G401.6 (cell line): ENCODE results near the gene DCN.
"Not testable (repeated sequence)": the region's sequence is repeated elsewhere in the genome, so short reads cannot be mapped to it uniquely, and the experiment has no call there.

Source experiments
- FAIRE-seq: peaks from 2 replicates; lab custom pipeline; 2012; peaks lifted over from hg19 to GRCh38; lab: Jason Lieb, UNC

Gene DCN, protein sequence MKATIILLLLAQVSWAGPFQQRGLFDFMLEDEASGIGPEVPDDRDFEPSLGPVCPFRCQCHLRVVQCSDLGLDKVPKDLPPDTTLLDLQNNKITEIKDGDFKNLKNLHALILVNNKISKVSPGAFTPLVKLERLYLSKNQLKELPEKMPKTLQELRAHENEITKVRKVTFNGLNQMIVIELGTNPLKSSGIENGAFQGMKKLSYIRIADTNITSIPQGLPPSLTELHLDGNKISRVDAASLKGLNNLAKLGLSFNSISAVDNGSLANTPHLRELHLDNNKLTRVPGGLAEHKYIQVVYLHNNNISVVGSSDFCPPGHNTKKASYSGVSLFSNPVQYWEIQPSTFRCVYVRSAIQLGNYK

DNA sequence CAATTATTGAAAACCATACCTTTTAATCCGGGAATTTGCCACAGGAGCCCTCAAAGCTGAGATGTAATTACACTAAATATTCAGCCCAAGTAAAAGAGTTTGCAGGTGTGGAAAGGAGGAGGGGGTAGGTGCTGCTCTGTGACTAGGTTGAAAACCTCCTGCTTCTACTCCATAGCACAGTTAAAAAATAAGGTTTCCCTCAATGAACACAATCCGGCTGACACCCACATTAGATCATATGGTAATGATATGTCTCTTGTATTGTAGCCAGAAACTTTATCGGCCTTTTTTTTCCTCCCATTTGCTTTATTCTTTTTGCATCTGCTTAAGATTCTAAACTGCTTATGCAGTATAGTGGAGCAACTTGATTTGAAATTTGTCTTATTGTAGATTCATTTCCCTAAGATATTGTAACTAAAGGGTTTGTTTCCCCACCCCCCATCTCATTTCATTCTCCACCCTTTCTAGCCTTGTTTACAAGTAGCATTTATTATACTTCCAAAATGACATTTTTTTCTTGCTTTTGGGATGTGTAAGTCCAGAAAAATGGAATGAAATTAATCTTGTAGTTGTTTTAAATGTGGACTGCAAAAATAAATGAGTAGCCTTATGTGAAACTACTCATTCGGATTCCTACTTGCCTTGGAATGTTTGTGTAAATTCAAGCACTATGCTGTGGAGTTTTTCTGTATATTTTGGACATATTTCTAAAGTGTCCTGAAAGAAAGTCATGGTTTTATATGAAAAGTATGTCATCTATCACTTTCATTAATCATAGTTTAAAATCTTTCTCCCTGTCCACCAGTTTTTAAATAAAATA is at the start of gene DCN:
Gene DCN, minus strand, starts transcription at position 182 of the 820 bp plus-strand sequence. CDS start 4,265 bp downstream, outside the sequence.
- no peak for FAIRE-seq

DNA sequence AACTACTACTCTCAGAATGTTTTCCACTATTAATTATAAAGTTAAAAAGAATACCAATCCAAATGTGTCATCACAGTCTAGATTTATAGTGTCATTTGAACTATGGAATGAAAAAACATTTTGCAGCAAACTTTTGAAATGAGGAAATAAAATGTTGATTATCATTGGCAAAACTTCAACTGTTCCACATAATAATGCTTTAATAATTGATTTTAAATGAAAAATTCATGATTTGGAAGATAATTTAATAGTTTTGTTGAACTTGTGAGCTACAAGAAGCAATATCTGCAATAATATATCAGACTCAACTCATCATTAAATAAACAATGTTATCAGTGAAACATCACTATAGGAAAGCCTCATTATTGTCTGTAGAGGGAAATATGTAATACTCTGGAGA is 48.2 kb upstream of the DCN start:
- no peak for FAIRE-seq

DNA sequence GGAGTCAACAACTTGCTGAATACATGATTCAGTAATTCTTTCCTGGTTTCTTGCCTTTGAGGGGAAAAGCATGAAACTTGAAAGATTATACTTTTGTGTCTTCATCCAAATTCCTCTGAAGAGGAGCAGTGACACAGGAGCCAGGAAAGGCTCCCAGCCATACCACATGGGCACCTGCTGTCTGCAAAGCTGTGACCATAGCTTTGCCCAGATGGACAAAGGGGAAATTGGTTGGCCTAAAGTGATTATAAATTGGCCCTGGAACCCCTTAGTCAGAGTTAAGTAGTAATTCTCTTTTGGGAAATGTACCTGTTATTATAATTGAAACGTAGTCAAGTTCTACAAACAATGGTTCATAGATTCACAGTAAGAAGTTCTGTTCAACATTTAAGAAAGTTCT is 44.3 kb upstream of the DCN start:
- FAIRE-seq, result no peak

DNA sequence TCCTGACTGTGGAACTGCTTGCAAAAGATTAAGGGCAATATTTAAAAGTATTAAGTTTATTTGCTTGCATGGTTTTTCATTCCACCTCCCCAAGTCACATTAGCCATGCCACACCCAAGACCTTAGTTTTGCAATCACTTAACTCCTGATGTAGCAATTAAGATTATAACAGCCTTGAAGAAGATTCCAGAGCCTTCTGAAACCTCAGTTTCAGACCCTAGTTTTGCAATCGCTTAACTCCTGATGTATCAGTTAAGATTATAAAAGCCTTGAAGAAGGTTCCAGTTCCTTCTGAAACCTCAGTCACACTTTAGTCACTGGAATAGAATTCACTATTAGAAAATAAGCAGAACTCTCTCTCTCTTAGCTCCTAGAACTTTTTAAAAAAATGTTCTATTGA is 42.7 kb upstream of the DCN start:
- no peak for FAIRE-seq

DNA sequence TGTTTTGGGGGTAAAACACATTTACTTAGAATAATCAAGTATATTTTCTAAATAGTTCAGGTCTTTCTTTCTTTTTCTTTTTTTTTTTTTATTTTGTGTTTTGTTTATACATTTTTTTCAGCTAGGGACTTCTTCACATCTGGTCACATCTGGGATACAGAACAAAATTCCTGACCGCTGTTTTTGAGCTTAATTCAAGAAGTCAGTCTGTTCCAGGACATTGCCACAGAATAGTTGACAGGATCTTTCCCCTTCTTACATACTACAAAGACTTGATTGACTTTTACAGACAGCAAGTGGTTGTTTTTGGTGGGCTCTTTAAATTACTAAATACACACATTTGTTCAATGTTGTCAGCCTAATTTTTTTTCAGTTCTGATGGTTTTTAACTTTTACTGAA is 41.8 kb upstream of the DCN start:
- no peak for FAIRE-seq

DNA sequence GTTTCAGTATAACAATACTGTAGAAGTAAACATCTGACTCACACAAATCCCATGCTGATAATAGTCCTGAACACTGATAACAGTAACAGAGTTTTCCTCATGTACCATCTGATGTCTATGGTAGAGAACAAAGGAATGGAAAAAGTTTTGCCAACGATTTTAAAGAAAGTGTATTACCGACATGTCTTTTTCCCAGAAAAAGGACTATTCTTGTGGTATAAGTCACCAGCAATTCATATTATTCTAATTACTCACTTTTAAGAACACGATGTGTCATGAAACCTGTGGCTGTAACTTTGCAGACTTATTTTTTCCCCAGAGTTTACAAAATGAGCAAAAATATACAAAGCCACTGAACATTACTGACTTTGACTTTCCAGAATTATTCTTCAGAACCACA is 40.1 kb upstream of the DCN start:
- no peak for FAIRE-seq

DNA sequence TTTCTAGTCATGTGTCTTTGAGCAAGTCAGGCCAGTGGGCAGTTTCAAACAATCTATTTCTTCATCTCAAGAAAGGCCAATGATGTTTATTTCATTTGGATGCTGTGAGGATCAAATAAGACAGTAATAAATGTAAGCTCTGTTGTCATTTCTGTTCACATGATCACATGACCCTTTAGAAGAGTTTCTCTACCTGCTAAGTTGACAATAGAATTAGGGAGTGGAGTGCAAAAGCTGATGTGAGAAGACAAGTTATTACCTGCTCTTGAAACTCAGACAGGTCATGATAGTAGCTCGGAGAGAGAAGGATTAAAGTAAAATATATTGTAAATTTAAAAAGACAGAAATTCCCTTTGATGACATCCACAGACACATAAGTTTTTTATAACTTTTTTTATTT is 37.3 kb upstream of the DCN start:
- FAIRE-seq, result no peak

DNA sequence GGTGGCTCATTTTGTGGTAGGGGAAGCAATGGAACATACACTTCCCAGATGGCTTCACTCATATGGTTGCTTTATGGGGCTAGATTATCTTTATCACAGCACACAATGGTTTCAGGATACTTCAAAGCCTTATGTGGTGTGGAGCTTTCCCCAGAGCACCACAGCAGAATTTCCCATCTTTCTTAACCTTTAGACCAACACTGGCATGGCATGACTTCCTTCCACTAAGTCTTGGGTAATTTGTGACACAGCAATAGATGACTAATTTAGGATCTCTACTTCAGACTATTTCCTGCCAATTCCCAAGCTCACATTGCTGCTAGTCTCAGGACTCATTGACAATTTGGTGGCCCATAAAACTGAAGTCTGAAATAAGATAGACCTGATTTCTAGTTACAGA is 36.9 kb upstream of the DCN start:
- FAIRE-seq, result no peak

DNA sequence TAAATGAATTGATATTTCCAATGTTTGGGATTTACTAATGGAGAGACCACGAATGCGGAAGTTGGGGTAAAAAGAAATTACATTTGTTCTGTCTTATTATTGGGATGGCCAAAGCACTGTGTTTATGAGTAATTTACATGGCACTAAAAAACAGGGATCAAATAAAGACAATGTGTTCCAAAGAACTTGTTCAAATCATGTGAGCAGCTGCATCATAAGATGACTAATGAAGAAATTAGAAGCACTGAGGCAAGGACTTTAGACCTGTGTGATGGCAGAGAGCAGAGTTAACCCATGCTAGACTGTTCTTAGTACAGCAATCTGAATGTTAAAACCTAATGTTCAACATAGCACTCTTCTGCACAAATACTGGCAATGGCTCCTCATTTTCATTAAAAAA is 34.3 kb upstream of the DCN start:
- no peak for FAIRE-seq

DNA sequence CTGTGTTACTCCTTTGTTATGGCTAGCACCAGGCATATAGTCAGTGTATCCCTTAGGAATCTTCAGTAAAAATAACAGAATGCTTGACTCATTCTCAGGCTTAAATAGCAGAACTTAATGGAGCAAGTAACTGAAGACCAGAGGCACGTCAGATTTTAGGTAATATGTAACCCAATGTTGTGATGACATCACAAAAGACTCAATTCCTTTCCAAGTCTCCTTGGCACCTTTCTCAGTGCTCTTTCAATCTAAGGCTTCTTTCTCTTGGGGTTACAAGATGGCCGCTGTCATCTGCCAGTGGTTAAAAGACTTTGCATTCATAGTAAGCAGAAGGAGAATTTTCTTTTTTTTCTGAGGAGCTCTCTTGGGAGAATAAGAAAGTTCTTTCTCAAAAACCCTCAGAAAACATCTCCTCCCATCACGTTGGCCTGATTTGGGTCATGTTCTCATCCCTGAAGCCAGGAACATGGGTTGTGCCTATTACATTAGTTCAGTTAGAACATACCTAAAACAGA is 33.4 kb upstream of the DCN start:
- FAIRE-seq, result no peak

DNA sequence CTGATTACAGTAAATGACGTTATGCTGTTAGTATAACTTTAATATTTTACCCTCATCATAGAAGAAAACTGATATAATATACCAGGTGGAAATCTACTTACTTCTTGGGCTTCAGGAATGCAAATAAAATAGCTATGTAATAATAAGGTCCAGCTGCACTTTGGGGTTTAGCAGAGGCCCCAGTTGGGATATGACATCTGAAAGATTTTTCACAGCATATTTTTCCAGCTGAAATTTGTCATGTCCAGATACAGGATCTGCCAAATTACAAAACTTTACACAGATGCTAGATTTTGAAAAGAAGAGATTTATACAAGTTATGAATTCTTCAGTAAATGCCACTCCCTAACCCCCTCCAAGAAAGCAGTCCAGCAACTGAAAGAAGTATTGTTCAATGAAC is 29.2 kb upstream of the DCN start:
- no peak for FAIRE-seq

DNA sequence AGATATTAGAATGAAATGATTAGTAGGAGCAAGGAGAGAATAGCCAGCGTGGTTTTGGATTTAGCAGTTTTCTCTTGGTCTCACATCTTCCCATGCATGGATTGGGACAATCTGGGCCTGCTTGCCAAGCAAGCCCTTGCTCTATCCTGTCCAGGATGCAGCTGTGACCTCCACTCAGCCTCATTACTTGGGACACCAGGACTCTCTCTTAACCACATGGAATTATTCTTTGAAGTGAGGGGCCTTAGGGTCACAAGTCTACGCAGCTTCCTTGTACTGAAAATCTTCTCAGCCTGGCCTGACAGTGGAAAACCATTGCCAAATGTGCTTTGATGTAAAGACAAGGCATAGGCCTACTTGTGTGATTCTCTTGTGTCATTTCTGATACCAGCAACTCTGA is 28.0 kb upstream of the DCN start:
- no peak for FAIRE-seq

DNA sequence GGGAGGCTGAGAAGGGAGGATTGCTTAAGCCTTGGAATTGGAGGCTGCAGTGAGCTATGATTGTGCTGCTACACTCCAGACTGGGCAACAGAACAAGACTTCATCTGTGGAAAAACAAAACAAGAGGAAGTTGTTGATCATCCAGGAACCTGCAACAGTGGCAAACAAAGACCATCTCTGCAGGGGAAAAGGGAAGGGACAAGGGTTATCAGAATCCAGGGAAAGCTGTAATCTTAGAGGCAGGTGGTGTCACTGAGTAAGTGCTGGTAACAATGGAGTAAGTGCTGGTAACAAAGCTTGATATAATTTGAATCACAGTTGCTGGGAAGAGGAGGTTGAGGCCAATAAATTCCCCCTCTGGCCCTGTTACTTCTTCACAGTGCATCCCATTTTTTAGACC is 27.5 kb upstream of the DCN start:
- no peak for FAIRE-seq

DNA sequence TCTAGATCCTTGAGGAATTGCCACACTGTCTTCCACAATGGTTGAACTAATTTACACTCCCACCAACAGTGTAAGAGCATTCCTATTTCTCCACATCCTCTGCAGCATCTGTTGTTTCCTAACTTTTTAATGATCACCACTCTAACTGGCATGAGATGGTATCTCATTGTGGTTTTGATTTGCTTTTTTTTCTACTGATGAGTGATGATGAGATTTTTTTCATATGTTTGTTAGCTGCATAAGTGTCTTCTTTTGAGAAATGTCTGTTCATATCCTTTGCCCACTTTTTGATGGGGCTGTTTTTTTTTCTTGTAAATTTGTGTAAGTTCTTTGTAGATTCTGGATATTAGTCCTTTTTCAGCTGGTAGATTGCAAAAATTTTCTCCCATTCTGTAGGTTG is 24.7 kb upstream of the DCN start:
- not testable (repeated sequence) for FAIRE-seq

DNA sequence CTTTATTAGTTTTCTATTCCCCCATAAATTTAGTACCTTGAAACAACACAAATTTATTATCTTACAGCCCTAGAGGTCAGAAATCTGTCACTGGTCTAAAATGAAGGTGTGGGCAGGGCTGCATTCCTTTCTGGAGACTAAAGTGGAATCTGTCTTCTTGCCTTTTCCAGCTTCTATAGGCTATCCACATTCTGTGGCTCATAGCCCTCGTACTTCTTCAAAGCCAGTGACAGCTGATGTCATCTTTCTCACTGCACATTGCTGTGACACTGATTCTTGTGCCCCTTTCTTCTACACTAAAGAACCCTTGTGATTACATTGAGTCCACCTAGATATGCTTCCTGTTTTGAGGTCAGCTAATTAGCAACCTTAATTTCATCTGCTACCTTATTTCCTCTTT is 23.2 kb upstream of the DCN start:
- no peak for FAIRE-seq

DNA sequence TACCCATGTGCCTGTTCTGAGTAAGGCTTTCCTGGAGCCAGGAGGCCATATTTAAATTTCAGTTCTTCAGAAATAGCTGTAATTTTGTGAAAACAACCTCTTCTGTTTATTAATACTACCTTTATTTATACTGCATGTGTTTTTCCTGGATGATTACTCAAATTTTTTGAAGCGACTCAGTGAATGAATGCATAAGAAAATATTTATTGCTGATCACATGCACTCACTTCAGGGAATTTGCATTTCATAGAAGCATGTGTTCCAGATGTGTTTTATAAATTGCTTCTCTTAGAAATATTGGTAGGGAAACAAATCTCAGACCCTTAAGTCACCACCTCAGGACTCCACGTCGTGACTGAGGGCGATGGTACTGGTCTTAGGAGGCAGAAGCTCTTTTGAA is 21.8 kb upstream of the DCN start:
- FAIRE-seq, result no peak

DNA sequence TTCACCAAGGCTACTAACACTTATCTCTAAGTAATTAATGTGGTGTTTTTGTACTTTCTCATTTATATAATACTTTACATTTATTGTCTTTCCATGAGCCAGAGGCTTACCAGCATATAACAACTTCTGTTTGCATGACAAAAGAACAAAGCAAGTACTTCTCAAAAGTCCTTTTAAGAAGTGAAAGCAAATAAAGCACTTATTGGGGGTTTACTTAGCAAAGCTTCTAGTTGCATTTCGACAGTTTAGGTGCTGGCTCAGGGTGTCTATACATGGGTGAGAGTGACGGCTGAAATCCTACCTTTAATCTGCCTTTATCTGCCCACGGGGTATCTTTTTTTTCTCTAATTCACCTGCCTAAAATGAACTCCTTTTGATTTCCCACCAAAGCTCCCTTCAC is 21.0 kb upstream of the DCN start:
- no peak for FAIRE-seq

DNA sequence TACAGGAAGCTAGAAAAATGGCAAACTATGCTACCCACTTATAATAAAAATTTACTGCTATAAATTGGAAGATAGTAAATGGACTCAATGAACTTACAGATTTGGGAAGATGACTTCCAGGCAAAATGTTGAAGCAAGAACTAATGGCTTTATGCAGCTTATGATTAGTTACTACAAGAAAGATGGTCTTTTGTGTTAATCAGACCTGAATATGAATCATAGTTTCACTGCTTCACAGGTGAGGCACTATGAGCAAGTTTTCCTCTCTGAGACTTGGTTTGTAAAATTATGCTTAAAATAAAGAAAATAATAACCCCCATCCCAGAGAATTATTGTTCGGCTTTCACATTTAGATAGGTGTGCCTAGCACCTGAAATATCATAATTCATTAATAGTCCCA is 19.8 kb upstream of the DCN start:
- FAIRE-seq, result no peak

DNA sequence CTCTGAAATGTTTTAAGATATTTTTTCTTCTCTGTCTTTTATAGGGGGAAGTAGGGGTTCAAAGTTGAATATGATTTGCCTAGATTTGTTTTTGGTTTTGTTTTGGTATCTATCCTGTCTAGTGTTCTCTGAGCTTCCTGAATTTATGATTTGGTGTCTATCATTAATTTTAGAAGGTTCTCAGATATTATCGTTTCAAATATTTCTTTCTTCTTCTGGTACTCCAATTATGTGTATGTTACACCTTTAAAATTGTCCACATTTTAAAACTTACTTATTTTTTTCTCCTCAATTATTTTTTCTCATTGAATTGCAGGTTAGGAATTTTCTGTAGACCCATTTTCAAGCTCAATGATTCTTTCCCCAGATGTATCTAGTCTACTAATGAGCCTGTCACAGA is 13.8 kb upstream of the DCN start:
- no peak for FAIRE-seq

DNA sequence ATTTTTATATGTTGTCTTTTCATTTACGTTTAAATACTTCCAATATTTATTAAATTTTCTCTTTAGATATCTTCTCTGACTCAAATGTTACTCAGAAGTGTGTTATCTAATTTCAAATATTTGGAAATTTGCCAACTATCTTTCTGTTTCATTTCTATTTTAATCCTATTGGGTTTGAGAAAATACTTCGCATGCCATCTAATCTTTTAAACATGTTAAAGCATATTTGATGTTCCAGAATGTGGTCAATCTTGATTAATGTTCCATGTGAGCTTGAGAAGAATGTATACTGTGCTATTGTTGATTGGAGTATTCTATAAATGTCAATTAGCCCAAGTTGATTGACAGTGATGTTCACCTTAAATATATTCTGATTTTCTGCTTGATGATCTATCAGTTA is 11.9 kb upstream of the DCN start:
- FAIRE-seq, result no peak

DNA sequence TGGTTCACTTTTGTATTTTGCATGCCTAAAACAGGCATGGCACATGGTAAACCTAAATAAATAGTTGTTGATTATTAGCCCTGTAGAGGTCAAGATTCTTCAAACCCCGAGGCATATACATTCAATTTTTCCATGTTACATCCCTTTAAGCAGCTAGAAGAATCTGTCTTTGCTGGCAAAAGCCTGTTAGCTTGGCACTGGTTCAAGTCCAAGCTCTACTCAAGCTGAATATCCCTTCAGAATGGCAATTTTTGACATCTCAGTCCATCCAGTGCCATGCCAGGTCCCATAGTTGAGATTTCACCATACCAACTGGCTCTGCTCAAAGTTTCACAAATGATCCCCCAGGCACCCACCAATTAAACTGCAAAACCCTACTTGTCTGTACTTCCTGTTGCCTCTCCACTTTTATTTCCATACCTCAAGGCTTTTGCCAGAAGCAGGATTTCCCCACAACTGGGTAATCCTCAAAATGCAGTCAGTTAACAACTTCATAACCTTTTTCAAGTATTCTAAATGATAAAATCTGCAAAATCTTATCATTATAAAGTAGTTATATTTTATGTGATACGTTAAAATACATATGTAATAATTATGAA is 9.0 kb upstream of the DCN start:
- FAIRE-seq, result no peak

DNA sequence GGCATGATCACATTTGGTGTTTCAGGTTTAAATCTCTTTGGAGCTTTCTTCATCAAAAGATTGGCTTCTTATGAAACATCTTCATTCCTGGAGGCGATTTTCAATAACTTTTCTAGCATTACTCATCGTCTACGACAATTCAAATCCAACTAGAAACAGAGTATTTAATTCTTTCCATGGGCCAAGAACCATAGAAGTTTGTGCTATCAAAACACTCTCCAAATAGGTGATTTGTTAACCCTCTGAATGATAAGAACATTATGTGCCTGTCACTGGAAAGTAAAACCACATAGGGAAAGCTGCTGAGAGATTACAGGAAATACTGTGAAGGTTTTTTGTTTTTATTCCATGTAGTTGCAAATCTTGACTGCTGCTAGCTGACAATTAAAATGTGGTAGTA is 6.9 kb upstream of the DCN start:
- no peak for FAIRE-seq

DNA sequence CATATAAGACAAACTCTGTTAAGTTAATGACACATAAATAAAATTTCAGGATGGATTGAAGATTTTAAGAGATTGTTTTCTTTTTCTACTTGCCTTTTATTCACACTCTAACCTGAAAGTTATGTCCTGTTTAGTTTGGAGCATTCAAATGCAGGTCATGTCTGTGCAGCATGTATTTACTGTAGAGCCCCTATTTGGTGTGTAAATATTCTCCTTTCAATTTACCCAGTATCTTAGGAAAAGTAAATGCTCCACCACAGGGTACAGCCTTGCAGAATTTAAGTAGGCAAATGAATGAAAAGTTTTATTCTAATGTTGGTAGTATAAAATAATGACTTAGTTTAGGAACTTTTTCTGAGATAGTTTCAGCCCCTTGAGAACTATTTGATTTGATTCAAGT is 6.2 kb upstream of the DCN start:
- FAIRE-seq, result no peak
